ENCODE measurements around the gene ATXN2.
"Not testable (repeated sequence)": the region's sequence is repeated elsewhere in the genome, so short reads cannot be mapped to it uniquely, and the experiment has no call there.

The ATXN2 gene

DNA sequence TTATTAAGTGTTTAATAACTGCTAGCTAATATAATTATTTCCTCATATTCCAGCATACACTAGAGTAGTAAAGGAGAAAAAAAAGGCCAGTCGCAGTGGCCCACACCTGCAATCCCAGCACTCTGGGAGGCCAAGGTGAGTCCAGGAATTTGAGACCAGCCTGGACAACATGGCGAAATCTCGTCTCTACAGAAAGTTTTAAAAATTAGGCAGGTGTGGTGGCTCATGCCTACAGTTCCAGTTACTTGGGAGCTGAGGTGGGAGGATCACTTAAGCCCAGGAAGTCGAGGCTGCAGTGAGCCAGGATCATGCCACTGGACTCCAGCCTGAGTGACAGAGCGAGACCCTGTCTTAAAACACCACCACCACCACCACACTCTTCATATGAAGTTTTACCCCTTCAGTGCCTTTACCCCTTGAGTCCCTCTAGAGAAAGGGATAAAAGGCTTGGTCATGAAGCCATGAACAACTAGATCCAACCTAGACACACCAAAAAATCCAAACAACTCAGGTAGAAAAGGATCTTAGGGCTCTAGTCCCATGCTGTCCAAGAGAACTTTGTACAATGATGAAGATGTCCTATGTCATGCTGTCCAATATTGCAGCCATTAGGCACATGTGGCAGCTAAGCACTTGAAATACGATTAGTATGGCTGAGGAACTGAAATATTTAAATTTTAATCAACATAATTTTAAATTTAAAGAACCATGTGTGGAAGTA is 29.6 kb downstream of the ATXN2 start:
- DNase-seq: no peak

DNA sequence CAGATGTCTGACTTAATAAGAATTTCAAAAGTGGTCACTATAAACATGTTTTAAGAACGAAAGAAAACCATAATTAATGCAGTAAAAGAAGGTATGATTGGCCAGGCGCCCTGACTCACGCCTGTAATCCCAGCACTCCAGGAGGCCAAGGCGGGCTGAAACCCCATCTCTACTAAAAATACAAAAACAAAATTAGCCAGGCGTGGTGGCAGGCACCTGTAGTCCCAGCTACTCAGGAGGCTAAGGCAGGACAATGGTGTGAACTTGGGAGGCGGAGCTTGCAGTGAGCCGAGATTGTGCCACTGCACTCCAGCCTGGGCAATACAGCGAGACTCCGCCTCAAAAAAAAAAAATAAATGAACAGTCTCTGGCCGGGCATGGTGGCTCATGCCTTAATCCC is 38.3 kb downstream of the ATXN2 start:
- not testable (repeated sequence) for DNase-seq

GRCh38 chr12:111558107-111558376 is 41.1 kb downstream of the ATXN2 start:
- DNase-seq: no peak

GRCh38 chr12:111557271-111558106 is 41.6 kb downstream of the ATXN2 start:
- no peak for DNase-seq

GRCh38 chr12:111556676-111557075 is 42.4 kb downstream of the ATXN2 start:
- DNase-seq: no peak

GRCh38 chr12:111555313-111555712 is 43.8 kb downstream of the ATXN2 start:
- DNase-seq: not testable (repeated sequence)

DNA sequence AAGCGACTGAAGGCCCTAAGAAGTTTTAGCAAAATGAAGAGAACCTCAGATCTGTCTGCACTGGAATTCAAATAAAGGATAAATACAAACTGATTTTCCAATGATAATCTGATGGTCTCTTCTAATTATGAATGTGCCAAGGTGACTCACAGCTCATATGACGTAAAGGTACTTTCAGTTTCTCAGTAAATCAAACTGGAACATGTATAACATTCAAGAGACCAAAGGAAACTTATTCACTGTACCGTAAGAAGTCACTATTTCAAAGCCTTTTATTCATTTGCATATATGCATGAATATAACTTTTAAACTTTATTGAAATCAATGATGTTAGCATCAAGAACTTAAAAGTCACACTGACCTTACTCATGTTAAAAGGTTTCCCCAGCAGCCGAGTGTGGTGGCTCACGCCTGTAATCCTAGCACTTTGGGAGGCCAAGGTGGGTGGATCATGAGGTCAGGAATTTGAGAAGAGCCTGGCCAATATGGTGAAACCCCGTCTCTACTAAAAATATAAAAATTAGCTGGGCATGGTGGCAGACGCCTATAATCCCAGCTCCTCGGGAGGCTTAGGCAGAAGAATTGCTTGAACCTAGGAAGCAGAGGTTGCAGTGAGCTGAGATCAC is 52.2 kb downstream of the ATXN2 start:
- no peak for DNase-seq

- no peak for DNase-seq
Measured at GRCh38 chr12:111546171-111546570, 52.9 kb downstream of the ATXN2 start.

- DNase-seq: no peak
Measured at GRCh38 chr12:111544032-111544431, 55.1 kb downstream of the ATXN2 start.

DNA sequence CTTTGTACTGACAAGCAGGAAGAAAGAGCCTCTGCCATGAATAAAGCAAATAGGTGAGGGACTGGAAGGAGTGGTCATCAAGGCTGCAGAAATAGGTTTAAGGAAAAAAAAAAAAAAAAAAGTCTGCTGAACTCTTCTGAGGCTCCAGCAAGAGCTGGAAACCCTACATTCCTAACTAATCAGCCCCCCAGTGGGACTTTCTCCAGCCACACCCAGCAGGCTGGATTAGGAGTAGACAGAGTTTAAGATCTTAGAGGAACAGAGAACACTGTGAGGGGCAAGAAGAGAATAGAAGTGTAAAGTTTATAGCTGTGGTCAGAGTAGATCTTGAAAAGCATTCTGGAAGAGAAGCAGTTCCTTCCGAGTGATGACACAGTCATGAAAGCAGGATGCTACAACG is 66.4 kb downstream of the ATXN2 start:
- DNase-seq: no peak

- DNase-seq: no peak
Measured at GRCh38 chr12:111529424-111530368, 69.4 kb downstream of the ATXN2 start.

DNA sequence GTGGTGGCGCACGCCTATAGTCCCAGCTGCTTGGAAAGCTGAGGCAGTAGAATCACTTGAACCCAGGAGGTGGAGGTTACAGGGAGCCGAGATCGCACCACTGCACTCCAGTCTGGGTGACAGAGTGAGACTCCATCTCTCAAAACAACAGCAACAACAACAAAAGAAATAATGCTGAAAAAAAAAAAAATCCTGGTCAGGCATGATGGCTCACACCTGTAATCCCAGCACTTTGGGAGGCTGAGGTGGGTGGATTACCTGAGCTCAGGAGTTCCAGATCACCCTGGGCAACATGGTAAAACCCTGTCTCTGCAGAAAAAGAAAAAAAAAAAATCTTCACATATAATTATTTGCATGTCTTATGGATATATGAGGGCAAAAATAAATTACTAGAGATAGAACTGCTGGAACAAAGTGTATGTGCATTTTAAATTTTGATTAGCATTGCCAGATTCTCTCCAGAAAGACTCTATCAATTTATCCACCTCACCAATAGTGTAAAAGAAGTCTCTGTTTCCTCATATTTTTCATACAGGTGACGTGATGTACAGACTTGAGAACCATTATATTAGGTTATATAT is 75.4 kb downstream of the ATXN2 start:
- DNase-seq: no peak

GRCh38 chr12:111521801-111522200 is 77.3 kb downstream of the ATXN2 start:
- DNase-seq: no peak

- DNase-seq: no peak
Measured at GRCh38 chr12:111519937-111520336, 79.2 kb downstream of the ATXN2 start.

GRCh38 chr12:111519083-111519482 is 80.0 kb downstream of the ATXN2 start:
- DNase-seq: no peak

DNA sequence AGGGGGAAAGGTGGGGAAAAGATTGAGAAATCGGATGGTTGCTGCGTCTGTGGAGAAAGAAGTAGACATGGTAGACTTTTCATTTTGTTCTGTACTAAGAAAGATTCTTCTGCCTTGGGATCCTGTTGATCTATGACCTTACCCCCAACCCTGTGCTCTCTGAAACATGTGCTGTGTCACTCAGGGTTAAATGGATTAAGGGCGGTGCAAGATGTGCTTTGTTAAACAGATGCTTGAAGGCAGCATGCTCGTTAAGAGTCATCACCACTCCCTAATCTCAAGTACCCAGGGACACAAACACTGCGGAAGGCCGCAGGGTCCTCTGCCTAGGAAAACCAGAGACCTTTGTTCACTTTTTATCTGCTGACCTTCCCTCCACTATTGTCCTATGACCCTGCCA is 91.4 kb downstream of the ATXN2 start:
- DNase-seq: not testable (repeated sequence)

DNA sequence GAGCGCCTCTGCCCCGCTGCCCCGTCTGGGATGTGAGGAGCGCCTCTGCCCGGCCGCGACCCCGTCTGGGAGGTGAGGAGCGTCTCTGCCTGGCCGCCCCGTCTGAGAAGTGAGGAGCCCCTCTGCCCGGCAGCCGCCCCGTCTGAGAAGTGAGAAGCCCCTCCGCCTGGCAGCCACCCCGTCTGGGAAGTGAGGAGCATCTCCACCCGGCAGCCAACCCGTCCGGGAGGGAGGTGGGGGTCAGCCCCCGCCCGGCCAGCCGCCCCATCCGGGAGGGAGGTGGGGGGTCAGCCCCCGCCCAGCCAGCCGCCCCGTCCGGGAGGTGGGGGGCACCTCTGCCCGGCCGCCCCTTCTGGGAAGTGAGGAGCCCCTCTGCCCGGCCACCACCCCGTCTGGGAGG is 91.9 kb downstream of the ATXN2 start:
- DNase-seq: not testable (repeated sequence)

DNA sequence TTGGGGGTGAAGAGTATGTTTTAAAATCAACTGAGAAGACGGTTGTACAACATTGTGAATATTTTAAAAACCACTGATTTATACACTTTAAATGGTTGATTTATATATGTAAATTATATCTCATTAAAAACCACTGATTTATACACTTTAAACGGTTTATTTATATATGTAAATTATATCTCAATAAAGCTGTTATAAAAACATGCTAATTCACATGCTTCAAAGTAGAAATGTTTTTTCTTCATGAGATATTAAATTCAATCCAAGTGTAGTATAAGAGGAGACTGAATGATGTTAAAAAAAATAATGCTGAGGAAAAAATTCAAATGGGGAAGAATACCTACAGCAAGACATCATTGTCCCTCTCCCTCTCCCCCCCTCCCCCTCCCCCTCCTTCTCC is 92.9 kb downstream of the ATXN2 start:
- DNase-seq: no peak

DNA sequence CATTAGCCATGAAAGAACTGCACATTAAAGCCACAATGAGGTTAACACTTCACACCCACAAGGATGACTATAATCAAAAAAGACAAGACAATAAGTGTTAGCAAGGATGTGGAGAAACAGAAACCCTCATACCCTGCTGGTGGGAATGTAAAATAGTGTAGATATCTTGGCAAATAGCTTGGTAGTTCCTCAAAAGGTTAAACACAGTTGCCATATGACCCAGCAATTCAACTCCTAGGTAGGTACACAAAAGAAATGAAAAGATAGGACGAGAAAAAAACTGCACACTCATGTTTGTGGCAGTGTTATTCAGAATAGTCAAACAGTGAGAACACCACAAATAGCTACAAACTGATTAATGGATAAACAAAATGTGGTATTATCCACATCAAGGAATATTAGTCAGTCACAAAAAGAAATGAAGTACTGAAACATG is 93.5 kb downstream of the ATXN2 start:
- no peak for DNase-seq

GRCh38 chr12:111503116-111503515 is 96.0 kb downstream of the ATXN2 start:
- DNase-seq: no peak

- DNase-seq: no peak
Measured at GRCh38 chr12:111494676-111495075, 104.4 kb downstream of the ATXN2 start.

GRCh38 chr12:111492979-111493378 is 106.1 kb downstream of the ATXN2 start:
- DNase-seq: not testable (repeated sequence)

- no peak for DNase-seq
Measured at GRCh38 chr12:111488798-111489197, 110.3 kb downstream of the ATXN2 start.

Data from NCI-H2081 treated with DMSO at 0.1 percent for 48 hours (cell line).